ENCODE results near the gene TMEM270. TPM values are rescaled to one million over a fixed set of nuclear protein-coding genes. Genes with fewer than 3 reads are reported as not detected.

Gene TMEM270
- total RNA-seq, 4 donors from 2014 or later = not detected

- Histone ChIP-seq H3K9me3 (no peaks in the 10 kb centered on the region), H3K27me3 (no peaks in the 10 kb centered on the region), H3K36me3 (no peaks in the 10 kb centered on the region), H3K4me1 (peaks cover 6 to 10% of the 10 kb centered on the region in 2 donors), H3K27ac (no peak overlapping the region), H3K4me3 (no peak overlapping the region)
- ATAC-seq (no peak), DNase-seq (no peak)
- in situ Hi-C loops (cut with MboI; ENCODE audit: low sequenced_read_pairs in 4 of 4) (no loop called here), intact Hi-C loops (cut with DNase I; ENCODE audit: low total_unique reads) (no loop called here)
- TF ChIP-seq CTCF (IDR thresholded peaks at IDR 0.05 in 4 of 5, conservative IDR thresholded peaks at IDR 0.05 in 1 of 5) (no peak), POLR2A (IDR thresholded peaks at IDR 0.05) (no peak)
Measured at GRCh38 chr7:73831584-73831833, 29.4 kb upstream of the TMEM270 start.

- Histone ChIP-seq H3K27me3 (no peaks in the 10 kb centered on the region), H3K27ac (no peak overlapping the region), H3K4me1 (peaks cover 6 to 8% of the 10 kb centered on the region in 2 donors), H3K4me3 (no peak overlapping the region), H3K36me3 (no peaks in the 10 kb centered on the region), H3K9me3 (no peaks in the 10 kb centered on the region)
- no peak for DNase-seq
- no peak for ATAC-seq
- intact Hi-C loops (cut with DNase I; ENCODE audit: low total_unique reads) = no loop called here
- in situ Hi-C loops (cut with MboI; ENCODE audit: low sequenced_read_pairs in 4 of 4) = no loop called here
- no peak for TF ChIP-seq CTCF (IDR thresholded peaks at IDR 0.05 in 4 of 5, conservative IDR thresholded peaks at IDR 0.05 in 1 of 5)
- no peak for TF ChIP-seq POLR2A (IDR thresholded peaks at IDR 0.05)
Measured at GRCh38 chr7:73831834-73832651, 28.9 kb upstream of the TMEM270 start.

- ATAC-seq (no peak), DNase-seq (no peak)
- TF ChIP-seq CTCF (IDR thresholded peaks at IDR 0.05 in 4 of 5, conservative IDR thresholded peaks at IDR 0.05 in 1 of 5) = no peak
- TF ChIP-seq POLR2A (IDR thresholded peaks at IDR 0.05) = no peak
- H3K4me3 ChIP-seq = no peak overlapping the region
- no peaks in the 10 kb centered on the region for H3K9me3 ChIP-seq
- H3K36me3 ChIP-seq = no peaks in the 10 kb centered on the region
- H3K4me1 ChIP-seq = peaks cover under 1 to 6% of the 10 kb centered on the region in 2 donors
- intact Hi-C loops (cut with DNase I; ENCODE audit: low total_unique reads) = no loop called here
- H3K27ac ChIP-seq = no peak overlapping the region
- H3K27me3 ChIP-seq = no peaks in the 10 kb centered on the region
- in situ Hi-C loops (cut with MboI; ENCODE audit: low sequenced_read_pairs in 4 of 4) = no loop called here
Measured at GRCh38 chr7:73832806-73833205, 28.2 kb upstream of the TMEM270 start.

- in situ Hi-C loops (cut with MboI; ENCODE audit: low sequenced_read_pairs in 4 of 4) = no loop called here
- Histone ChIP-seq H3K36me3 (no peaks in the 10 kb centered on the region), H3K4me3 (no peak overlapping the region), H3K4me1 (peaks cover 0 to 3% of the 10 kb centered on the region in 2 donors), H3K9me3 (no peaks in the 10 kb centered on the region), H3K27ac (no peak overlapping the region), H3K27me3 (no peaks in the 10 kb centered on the region)
- intact Hi-C loops (cut with DNase I; ENCODE audit: low total_unique reads) = no loop called here
- no peak for TF ChIP-seq CTCF (IDR thresholded peaks at IDR 0.05 in 4 of 5, conservative IDR thresholded peaks at IDR 0.05 in 1 of 5)
- no peak for TF ChIP-seq POLR2A (IDR thresholded peaks at IDR 0.05)
- ATAC-seq (no peak), DNase-seq (no peak)
Measured at GRCh38 chr7:73833251-73833919, 27.6 kb upstream of the TMEM270 start.

Measured in gastrocnemius medialis (tissue), 4 donors.